GM18511 (cell line): Measurements from ENCODE around the gene TLDC2.

ENCODE experiments used
- ATAC-seq: cut with Tn5 transposase; IDR thresholded peaks from one replicate; pipeline ENCODE4 v1.9.1; 2021; ENCODE audit warnings: mild to moderate bottlenecking, moderate library complexity; ENCODE audit not compliant: unreplicated experiment

The TLDC2 gene

DNA sequence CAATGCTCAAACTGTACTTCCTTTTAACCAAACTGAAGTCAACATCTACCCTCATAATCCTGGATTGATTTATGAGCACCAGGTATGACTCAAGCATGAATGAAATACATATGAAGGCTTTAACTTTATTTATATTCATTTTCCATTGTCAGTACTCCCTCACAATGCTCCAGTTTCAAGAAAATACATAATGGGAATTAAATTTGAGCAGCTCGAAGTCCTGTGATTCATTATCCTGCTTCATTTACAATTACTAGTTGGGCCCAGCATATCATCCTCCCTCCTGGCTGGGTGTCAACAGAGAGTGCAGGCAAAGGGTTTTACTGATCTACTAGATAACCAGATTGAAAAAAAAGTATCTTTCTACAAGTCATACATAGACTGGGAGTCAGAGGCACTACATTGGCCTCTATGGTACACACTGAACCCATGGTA lies 65.5 kb downstream of the TLDC2 start:
- ATAC-seq, result no peak
